ENCODE results near the gene DDX59.

The DDX59 gene

DNA sequence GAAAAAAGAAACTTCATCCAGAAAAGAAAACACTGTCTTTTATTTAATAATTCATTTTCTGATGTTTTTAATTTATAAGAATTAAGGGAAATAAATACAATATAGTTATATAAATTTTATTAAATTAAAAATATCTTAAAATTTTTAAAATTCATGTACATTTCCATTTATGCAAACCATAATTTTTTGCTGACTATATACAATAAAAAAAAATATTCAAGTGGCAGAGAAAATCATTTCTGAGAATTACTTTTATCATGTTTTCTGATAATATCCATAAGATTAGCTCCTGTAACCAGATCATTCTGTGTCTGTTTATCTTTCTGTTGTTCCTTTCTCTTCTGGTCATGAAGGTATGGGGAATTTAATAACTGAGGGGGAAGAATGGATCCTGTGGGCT is 25.7 kb downstream of the DDX59 start:
- H3K9me3 ChIP-seq (ENCODE audit: insufficient read depth, low read depth, low read length) = no peaks in the 10 kb centered on the region
- no peaks in the 10 kb centered on the region for H3K9me2 ChIP-seq (replicated peaks; ENCODE audit: low read depth, low read length)
- H3K4me3 ChIP-seq (ENCODE audit: low read length, poor library complexity, severe bottlenecking) = no peak overlapping the region
- no peaks in the 10 kb centered on the region for H3F3A ChIP-seq (ENCODE audit: low read depth)
- no peaks in the 10 kb centered on the region for H3K79me2 ChIP-seq (ENCODE audit: insufficient read depth, low read length)
- no peak overlapping the region for H3K4me2 ChIP-seq (ENCODE audit: low read depth, low read length, poor library complexity, severe bottlenecking)
- no peaks in the 10 kb centered on the region for H4K20me1 ChIP-seq (ENCODE audit: insufficient read depth, low read length, poor library complexity, severe bottlenecking)
- H2AFZ ChIP-seq (ENCODE audit: low read length) = no peak overlapping the region
- H3K4me1 ChIP-seq (ENCODE audit: insufficient read depth, low read length, poor library complexity, severe bottlenecking) = no peaks in the 10 kb centered on the region
- no peak for TF ChIP-seq EZH2phosphoT487 (IDR thresholded peaks at IDR 0.05; ENCODE audit: borderline replicate concordance)
- no peak for TF ChIP-seq CTCF (conservative IDR thresholded peaks at IDR 0.05; ENCODE audit: low read length)
- H3K9ac ChIP-seq (ENCODE audit: low read depth, low read length, poor library complexity, severe bottlenecking) = no peak overlapping the region
- no peaks in the 10 kb centered on the region for H3K27me3 ChIP-seq (ENCODE audit: insufficient read depth, low read length, poor library complexity, severe bottlenecking)
- peaks cover 19% of the 10 kb centered on the region for H3K36me3 ChIP-seq (ENCODE audit: insufficient read depth, low read length)

GRCh38 chr1:200642481-200642880 is 27.2 kb downstream of the DDX59 start:
- H4K20me1 ChIP-seq (ENCODE audit: insufficient read depth, low read length, poor library complexity, severe bottlenecking) = no peaks in the 10 kb centered on the region
- H2AFZ ChIP-seq (ENCODE audit: low read length) = no peak overlapping the region
- H3K4me1 ChIP-seq (ENCODE audit: insufficient read depth, low read length, poor library complexity, severe bottlenecking) = no peaks in the 10 kb centered on the region
- TF ChIP-seq EZH2phosphoT487 (IDR thresholded peaks at IDR 0.05; ENCODE audit: borderline replicate concordance) (no peak), CTCF (conservative IDR thresholded peaks at IDR 0.05; ENCODE audit: low read length) (no peak)
- H3K4me2 ChIP-seq (ENCODE audit: low read depth, low read length, poor library complexity, severe bottlenecking) = no peak overlapping the region
- no peaks in the 10 kb centered on the region for H3K79me2 ChIP-seq (ENCODE audit: insufficient read depth, low read length)
- no peak overlapping the region for H3K4me3 ChIP-seq (ENCODE audit: low read length, poor library complexity, severe bottlenecking)
- no peaks in the 10 kb centered on the region for H3K9me2 ChIP-seq (replicated peaks; ENCODE audit: low read depth, low read length)
- H3K36me3 ChIP-seq (ENCODE audit: insufficient read depth, low read length) = peaks cover 9% of the 10 kb centered on the region; the same call in 1 of the 2 replicates
- no peaks in the 10 kb centered on the region for H3F3A ChIP-seq (ENCODE audit: low read depth)
- no peaks in the 10 kb centered on the region for H3K27me3 ChIP-seq (ENCODE audit: insufficient read depth, low read length, poor library complexity, severe bottlenecking)
- no peaks in the 10 kb centered on the region for H3K9me3 ChIP-seq (ENCODE audit: insufficient read depth, low read depth, low read length)
- no peak overlapping the region for H3K9ac ChIP-seq (ENCODE audit: low read depth, low read length, poor library complexity, severe bottlenecking)

DNA sequence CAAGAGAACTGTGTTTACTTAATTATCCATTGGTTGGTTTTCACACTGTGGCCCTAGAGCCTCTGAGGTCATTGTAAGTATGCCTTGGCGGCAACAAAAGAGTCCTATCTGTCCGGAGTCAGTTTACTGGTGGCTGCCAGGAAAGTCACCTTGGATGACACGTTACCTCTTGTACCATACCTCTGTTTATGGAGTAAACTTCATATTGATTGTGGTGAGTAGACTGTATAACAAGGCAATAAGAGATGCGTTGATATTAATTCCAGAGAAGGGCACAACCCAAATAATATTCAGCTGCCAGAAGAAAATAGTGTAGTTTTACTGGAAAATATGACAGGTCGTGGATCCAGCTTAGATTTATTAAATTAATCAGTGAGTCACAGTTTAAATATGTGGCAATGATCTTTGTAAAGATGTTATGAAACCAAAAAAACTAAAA is 28.7 kb downstream of the DDX59 start:
- Histone ChIP-seq H4K20me1 (ENCODE audit: insufficient read depth, low read length, poor library complexity, severe bottlenecking) (no peaks in the 10 kb centered on the region), H3K4me3 (ENCODE audit: low read length, poor library complexity, severe bottlenecking) (no peak overlapping the region), H3K9me3 (ENCODE audit: insufficient read depth, low read depth, low read length) (no peaks in the 10 kb centered on the region), H3K79me2 (ENCODE audit: insufficient read depth, low read length) (no peaks in the 10 kb centered on the region), H3K9ac (ENCODE audit: low read depth, low read length, poor library complexity, severe bottlenecking) (no peak overlapping the region), H3F3A (ENCODE audit: low read depth) (no peaks in the 10 kb centered on the region), H3K4me2 (ENCODE audit: low read depth, low read length, poor library complexity, severe bottlenecking) (no peak overlapping the region), H3K9me2 (replicated peaks; ENCODE audit: low read depth, low read length) (no peaks in the 10 kb centered on the region), H2AFZ (ENCODE audit: low read length) (no peak overlapping the region), H3K36me3 (ENCODE audit: insufficient read depth, low read length) (no peaks in the 10 kb centered on the region), H3K27me3 (ENCODE audit: insufficient read depth, low read length, poor library complexity, severe bottlenecking) (no peaks in the 10 kb centered on the region), H3K4me1 (ENCODE audit: insufficient read depth, low read length, poor library complexity, severe bottlenecking) (no peaks in the 10 kb centered on the region)
- TF ChIP-seq EZH2phosphoT487 (IDR thresholded peaks at IDR 0.05; ENCODE audit: borderline replicate concordance) (no peak), CTCF (conservative IDR thresholded peaks at IDR 0.05; ENCODE audit: low read length) (no peak)

Data from Loucy (cell line).